GM21528 (cell line): Measurements from ENCODE around the gene TRIM59.

Source experiments
- ATAC-seq: cut with Tn5 transposase; IDR thresholded peaks from one replicate; pipeline ENCODE4 v1.9.1; 2021; ENCODE audit warnings: mild to moderate bottlenecking, moderate library complexity; ENCODE audit not compliant: unreplicated experiment, low FRiP score

The TRIM59 gene, protein sequence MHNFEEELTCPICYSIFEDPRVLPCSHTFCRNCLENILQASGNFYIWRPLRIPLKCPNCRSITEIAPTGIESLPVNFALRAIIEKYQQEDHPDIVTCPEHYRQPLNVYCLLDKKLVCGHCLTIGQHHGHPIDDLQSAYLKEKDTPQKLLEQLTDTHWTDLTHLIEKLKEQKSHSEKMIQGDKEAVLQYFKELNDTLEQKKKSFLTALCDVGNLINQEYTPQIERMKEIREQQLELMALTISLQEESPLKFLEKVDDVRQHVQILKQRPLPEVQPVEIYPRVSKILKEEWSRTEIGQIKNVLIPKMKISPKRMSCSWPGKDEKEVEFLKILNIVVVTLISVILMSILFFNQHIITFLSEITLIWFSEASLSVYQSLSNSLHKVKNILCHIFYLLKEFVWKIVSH

DNA sequence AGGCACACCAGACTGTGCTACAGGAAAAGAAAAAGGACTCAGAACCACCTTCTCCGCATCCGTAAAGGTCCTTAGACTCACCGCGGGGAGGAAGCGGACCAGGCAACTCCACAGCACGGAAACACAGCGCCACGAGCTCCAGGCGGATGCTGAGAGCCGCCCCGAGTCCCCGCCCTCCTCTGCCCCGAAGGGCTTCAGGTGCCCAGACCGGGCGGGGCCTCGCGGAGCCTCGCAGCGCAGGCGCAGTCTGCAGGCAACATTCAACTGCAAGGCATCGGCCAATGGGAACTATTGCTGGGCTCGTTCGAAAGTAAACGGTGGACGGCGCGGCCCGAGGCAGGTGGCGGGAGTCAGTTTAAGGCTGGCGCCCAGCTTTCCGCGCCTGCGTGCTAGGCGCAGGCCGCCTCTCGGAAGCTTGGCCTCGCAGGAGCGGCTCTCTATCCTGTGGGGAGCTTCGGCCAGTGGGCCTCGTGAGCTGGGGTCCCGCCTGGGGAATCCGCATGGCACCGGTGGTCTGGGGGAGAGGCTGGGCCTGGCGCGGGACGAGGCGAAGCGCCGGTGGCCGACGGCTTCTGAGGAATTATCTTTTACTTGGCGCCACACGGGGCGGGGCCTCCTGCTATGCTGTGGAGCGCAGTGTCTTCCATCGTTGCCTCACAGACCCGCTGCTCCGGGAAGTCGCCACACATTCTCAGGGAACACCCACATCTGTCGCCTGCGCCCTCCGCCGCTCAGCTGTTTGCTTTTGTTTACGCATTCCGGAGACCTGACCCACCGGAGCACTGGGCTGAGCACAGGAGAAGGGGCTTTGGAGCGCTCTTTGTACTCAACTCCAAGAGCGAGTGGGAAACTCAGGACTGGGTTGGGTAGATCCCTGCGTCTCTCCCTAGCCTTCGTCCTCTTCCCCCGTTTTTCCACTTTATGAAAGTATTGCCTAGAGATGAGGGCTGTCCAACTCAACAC is at the start of gene TRIM59:
Gene TRIM59 (minus strand): TSS at position 151 of the 963 bp plus-strand sequence. CDS start 10,603 bp downstream, outside the sequence.
- ATAC-seq: peak; percentile 98

DNA sequence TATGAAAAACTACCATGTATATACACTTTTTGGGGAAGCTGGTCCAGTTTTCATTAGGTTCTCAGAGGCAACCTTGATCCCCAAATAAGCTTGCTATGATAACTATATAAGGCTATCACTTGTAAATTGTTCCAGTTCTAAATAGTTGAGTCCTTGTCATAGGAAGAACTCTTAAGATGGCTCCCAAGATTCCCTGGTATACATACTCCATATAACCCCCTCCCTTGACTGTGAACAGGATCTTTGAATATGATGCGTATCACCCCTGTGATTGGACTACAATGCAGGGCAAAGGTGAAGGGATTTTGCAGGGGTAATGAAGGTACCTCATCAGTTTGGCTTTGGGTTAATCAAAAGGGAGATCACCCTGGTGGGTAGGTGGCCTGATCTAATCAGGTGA is 48.6 kb upstream of the TRIM59 start:
- ATAC-seq: no peak

DNA sequence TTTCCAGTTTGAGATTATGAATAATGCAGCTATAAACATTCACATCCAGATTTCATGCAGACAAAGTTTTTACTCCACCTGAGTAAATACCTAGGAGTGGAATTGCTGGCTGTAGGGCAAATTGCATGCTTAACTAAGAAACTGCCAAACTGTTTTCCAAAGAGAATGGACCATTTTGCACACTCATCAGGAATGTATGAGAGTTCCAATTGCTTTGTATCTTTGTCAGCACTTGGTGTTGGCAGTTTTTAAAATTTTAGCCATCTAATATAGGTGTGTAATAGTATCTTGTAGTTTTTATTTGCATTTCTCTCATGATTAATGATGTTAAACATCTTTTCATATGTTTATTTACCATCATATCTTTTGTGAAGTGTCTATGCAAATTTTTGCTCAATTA is 40.6 kb upstream of the TRIM59 start:
- no peak for ATAC-seq

DNA sequence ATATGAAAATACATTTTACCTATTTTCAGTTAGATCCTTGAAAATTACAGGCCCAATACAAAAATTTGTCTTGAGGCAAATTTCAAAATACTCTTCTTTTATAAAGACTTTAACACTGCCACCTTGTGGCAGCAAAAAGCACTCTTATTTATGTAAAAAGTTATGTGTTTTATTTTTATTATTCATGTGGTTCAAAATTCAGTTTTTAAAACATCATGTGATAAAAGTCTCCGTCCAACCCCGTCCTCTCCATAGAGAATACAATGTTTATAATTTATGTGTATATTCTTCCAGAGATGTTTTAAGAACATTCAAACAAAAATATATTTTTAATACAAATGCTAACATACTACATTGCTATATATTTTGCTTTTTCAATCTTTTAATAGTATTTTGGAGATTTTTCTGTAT is 36.9 kb upstream of the TRIM59 start:
- no peak for ATAC-seq

DNA sequence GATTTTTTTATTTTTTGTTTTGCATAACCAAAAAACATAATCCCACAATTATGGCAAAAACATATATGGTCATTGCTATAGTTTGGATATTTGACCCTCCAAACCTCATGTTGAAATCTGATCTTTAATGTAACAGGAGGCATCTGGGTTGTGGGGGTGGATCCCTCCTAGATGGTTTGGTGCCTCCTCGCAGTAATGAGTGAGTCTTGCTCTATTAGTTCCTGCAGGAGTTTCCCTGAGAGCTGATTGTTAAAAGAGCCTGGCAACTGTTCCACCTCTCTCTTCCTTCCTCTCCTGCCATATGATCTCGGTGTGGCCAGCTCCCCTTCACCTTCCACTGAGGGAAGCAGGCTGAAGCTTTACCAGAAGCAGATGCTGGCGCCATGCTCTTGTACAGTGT is 33.2 kb upstream of the TRIM59 start:
- no peak for ATAC-seq

DNA sequence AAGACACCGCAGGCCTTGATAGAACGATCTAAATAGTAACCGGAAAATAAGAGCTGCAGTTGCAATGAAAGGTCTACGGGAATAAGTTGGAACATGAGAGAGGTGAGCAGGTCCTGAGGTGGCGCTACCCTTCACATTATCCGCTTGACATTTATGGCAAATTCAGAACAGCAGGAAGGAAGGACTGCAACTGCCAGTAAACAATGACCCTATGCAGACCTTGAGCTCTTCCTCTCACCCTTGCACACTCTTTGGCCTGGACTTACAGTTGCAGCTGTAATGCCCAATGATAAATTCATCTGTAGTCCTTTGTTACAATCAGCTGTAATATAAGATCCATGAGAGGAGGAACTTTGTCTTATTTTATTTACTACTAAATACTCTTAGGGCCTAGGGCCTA is 32.3 kb upstream of the TRIM59 start:
- ATAC-seq: no peak

DNA sequence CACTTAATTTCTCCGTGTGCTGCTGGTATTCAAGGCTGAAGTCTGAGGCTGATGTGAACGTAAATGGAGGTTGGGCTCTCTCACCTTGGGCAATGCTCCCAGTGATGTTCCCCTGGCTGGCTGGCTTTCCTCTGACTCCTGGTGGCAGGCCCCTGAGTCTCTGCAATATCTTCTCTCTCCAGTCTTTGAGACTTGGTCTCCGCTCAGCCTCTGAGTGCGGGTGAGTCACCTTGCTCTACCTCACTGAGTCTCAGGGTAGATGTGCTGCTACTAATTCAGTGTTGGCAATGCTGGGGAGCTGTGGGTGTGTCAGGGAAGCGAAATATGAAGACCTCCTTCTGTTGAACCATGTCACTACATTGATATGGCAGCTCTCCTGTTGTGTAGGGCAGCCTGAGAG is 31.3 kb upstream of the TRIM59 start:
- no peak for ATAC-seq

DNA sequence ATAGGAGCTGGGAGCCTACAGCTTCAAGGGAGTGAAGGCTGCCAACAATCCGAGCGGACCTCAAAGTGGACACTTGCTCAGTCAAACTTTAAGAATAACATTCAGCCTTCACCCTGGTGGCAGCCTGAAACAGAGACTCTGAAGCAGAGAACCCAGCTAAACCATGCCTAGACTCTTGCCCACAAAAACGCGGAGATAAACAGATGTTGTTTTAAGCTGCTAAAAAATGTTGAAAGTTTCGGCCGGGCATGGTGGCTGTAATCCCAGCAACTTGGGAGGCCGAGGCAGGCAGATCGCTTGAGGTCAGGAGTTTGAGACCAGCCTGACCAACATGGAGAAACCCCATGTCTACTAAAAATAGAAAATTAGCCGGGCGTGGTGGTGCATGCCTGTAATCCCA is 29.8 kb upstream of the TRIM59 start:
- no peak for ATAC-seq

DNA sequence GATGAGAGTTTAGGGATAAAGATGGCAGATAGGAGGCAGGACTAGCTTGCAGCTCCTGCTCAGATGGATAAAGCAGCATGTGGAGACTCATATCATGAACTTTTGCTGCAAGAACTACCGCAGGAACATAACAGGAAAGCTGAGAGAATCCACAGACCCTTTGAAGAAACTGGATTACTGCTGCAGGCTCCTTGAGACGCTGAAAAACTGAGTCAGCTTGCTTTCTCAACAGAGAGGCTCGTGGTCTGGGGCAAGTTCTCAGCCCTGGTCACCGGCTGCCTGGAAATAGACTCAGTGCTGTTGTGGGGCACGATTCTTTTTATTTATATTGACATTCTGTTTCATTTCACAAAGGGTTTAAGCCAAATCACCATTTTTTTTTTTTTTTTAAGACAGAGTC is 28.8 kb upstream of the TRIM59 start:
- no peak for ATAC-seq

DNA sequence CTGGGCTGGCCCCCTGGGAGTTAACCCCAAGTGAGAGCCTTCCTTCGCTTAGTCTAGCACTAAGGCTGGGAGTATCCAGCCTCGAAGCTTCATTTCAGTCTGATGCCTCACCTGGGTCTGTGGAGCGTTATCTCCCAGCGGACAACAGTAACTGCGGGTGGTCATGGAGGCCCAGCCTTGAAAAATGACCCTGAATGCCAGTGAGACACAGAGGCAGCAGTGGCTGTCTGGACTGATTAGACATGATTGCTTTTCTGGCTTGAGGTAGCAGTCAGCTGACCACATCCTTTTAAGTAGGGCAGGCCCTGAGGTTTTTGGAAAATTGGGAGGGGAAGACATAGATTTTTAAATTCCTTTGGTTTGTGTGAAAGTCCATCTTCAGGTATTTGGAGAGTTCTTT is 28.2 kb upstream of the TRIM59 start:
- ATAC-seq: no peak

DNA sequence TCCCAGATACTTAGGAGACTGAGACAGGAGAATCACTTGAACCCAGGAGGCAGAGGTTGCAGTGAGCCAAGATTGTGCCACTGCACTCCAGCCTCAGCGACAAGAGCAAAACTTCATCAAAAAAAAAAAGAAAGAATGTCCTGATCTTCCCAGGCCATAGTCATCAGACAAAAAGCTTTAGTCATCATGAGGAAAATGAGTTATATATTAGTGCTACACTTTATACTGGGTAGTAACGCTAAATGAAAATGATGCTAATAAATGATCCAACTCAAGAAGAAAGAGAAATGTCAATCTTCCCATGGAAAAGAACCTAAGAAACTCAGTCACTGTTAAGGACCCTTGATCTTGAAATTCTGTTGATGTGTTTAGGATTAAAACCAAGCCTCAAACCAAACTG is 26.3 kb upstream of the TRIM59 start:
- ATAC-seq: no peak

DNA sequence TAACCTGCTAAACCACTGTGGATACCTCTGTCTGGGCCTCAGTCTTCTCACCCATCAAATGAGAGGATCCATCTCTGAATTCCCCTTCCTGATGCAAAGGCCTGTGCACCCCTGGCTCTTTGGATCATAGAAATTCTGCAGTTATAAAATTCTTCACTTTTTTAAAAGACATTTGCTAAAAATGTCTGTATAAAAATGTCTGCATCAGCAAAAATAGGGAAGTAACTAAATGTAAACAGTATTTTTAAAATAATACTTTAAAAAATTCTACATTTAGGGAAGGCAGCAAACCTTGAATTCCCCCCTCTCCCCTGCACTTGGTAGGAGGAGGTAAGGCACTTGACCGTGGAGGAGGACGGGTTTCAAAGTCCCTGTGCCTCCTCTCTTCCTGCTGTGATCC is 25.6 kb upstream of the TRIM59 start:
- no peak for ATAC-seq

DNA sequence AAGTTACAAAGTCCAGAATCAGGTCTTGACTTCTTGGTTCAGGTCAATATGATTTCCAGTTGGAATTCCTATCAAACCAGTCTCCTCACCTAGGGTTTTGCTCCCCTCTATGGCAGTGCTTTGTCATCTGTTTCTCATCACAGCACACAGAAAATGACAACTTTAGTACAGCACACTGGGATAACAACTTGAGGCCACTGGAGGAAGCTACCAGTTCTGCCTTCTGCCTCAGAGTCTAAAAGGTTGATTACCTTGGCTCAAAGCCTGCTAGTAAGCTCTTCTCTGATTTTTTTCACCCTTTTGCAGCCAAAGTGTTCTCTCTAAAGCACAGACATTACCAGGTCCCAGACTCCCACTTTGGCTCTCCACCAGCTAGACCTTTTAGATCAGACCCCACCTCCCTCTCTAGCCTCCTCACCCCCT is 24.8 kb upstream of the TRIM59 start:
- no peak for ATAC-seq

DNA sequence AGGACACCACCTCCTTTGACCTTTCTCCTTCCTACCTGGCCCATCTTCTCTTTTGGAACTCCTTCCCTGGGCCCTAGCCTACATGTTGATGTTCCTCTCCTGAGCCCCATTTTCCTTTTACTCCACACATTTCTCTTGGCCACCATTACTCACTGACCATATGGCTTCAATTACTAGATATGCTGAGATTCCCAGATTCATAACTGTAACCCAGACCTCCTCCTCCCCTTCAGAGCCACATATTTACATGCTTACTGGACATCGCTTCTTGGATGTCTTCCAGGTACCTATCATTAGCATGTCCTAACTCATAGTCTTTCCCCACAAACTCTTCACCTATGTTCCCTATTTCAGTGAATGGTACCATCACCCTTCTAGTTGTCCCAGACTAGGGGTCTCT is 24.4 kb upstream of the TRIM59 start:
- ATAC-seq: no peak

DNA sequence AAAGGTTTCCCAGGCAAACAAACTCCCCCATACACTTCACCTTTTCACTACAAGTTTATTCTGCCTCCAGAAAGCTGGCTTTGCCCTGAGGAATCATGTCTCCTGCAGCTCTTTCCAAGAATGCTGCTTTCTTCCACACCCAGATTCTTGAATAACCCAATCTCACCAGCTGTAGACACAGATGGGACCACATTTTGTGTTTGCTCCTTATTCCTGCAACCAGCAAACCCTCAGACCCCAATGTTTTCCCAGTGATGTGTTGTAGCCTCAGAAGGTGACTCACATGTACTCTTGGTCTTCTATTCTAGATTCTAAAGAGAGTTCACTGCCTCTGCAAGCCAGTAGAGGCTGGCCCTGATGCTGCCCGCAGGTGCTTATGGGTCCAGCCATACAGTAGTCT is 23.6 kb upstream of the TRIM59 start:
- ATAC-seq: no peak

DNA sequence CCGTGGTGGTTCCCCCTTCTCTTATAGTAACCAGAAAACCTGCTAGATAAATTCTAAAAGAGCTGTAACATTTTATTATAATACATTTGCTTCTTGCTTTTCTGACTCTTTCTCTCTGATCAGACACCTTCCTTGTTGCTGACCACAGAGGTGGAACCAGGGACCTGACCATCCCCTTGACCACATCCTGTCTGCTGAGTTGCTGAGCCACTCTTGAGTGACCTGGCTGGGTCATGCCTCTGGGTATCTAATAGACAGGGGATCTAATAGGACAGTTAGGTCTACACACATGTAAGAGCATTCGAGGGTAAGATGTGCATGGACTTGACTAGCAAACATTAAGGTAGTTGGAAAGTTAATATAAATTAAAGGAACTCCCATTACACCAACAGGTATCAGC is 22.8 kb upstream of the TRIM59 start:
- no peak for ATAC-seq

DNA sequence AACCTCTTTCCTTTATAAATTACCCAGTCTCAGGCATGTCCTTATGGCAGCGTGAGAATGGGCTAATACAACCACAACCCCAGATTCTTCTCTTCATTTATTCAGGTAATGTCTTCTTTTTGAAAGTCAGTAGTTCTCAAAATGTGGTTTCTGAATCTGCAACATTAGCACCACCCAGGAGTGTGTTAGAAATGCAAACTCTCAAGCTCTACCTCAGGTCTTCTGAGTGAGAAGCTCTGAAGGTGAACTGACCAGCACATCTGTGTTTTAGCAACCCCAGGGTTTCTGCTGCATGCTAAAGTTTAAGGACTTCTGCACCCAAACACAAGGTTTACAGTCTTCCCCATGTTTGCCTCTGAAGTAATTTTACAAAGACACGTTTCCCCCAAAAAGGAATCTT is 22.3 kb upstream of the TRIM59 start:
- no peak for ATAC-seq

DNA sequence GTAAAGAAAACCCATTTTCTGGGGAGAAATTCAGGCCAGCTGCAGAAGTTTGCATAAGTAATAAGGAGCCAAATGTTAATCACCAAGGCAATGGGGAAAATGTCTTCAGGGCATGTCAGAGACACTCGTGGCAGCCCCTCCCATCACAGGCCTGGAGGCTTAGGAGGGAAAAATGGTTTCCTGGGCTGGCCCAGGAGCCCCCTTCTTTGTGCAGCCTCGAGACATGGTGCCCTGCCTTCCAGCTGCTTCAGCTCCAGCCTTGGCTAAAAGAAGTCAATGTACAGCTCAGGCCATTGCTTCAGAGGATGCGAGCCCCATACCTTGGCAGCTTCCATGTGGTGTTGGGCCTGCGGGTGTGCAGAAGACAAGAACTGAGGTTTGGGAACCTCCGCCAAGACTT is 20.6 kb upstream of the TRIM59 start:
- no peak for ATAC-seq

DNA sequence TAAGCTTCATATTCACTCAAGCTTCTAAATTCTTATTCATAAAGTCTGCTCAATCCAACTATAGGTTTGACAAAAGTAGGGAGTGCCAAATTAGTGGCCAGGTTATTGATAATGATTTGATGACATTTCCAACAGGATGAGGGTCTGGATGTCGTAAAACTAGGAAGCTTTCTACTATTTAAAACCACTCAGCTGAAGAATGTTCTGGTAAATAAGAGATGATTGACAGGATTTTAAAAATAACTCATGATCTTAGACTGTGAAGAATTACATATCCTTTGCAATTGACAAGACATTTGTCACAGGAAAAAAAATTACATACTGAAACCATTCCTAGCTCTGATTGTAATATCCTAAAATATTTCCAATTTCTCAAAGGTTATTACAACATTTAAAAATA is 15.4 kb upstream of the TRIM59 start:
- ATAC-seq: no peak

DNA sequence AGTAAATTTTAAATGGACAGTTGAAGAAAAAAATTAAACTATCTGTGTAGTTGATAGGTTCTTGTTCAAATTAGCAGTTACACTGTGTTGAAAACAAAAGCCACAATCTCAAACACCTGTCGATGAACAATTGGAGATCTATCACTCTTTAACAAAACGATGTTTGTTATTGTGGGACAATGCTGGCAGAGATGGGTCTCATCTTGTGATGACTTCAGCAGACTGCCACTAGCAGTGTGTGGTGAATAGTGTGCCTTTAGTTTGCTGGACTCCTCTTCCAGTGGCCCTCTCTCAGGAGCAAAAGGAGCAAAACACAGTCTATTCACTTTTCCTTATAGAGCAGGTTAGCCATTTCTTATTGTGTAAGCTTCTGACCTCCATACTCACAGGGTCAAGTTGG is 14.7 kb upstream of the TRIM59 start:
- no peak for ATAC-seq

DNA sequence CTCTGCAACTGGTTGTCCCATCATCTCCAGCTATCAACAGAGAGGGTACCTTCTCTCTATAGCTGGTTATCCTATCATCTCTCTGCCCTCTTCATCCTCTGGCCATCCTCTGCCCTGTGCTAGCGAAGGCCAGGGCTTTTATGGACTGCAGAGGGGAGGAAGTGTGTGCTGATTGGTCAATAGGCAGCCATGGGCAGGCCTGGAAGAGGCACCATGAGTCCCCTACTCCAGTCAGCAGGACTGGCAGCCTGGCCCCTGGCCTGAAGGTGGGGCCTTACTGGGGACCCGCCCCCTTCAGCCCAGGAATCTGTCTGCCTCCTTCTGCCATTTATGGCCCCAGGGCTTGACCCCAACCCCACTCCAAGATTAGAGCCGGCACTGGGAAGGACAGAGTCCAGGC is 10.4 kb upstream of the TRIM59 start:
- no peak for ATAC-seq
